Upper lobe of left lung (tissue), 4 donors: ENCODE measurements around the gene PROK2.

Source experiments
- CTCF ChIP-seq, 6 experiments: fragments of 450-650 bp in 4 of 6; fragments of 200-600 bp in 2 of 6; sonication (generic) in 2 of 6; IDR thresholded peaks; one replicate each; pipeline ENCODE4 v1.5.1; 2016 to 2019; ENCODE audit warnings: antibody characterized with exemption in 6 of 6
- POLR2AphosphoS5 ChIP-seq, 2 donors: sonication (generic); formaldehyde crosslinking; IDR thresholded peaks; one replicate each; pipeline ENCODE4 v1.5.1; 2017; ENCODE audit warnings: antibody characterized with exemption in 2 of 2

GRCh38 chr3:71813073-71813472, 28.1 kb upstream of the PROK2 start:
- no peak for TF ChIP-seq POLR2AphosphoS5 (IDR thresholded peaks at IDR 0.05)
- no peak for TF ChIP-seq CTCF (IDR thresholded peaks at IDR 0.05)
